Measurements from ENCODE around the gene CASQ2. TPM values are rescaled to one million over a fixed set of nuclear protein-coding genes. Genes with fewer than 3 reads are reported as not detected.

Gene CASQ2
- total RNA-seq, 2 experiments from 2014 or later: not detected

GRCh38 chr1:115722221-115722620, 46.3 kb downstream of the CASQ2 start:
- CTCF ChIA-PET: no interaction called here
- no peaks in the 10 kb centered on the region for H3K4me1 Mint-ChIP-seq (ENCODE audit: low read depth)
- H3K4me3 Mint-ChIP-seq: no peak overlapping the region
- no peak for DNase-seq
- no peaks in the 10 kb centered on the region for H3K9me3 Mint-ChIP-seq
- intact Hi-C loops (cut with micrococcal nuclease): no loop called here
- H3K27me3 Mint-ChIP-seq (ENCODE audit: low read depth): peaks cover 4% of the 10 kb centered on the region
- no peaks in the 10 kb centered on the region for H3K36me3 Mint-ChIP-seq (ENCODE audit: low read depth)
- H3K27ac Mint-ChIP-seq: no peak overlapping the region

DNA sequence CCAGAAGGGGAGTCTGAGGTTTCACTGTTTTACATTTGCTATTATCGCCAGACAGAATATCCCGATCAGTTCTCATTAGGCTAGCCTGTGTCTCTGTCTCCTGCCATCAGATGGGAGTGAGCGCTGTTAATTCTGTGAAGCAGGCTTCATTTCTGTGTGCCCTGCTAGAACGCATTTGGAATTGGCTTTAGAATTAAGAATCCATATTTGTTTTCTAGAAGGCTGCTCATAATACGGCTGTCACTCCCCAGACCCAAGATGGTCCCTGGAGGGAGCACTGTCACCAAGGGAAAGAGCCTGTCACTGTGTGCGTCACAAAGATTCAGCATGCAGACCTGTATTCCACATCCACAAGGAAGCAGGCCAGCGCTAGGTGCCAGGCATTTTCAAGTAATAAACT, 49.2 kb downstream of the CASQ2 start:
- H3K36me3 Mint-ChIP-seq (ENCODE audit: low read depth): no peaks in the 10 kb centered on the region
- DNase-seq: no peak
- no peaks in the 10 kb centered on the region for H3K4me1 Mint-ChIP-seq (ENCODE audit: low read depth)
- CTCF ChIA-PET: interaction anchor here (0.6 to 2.0 kb wide), 2 partner anchors 12 to 52 kb away, joined by 3 to 4 read pairs; no protein-coding TSS in a partner anchor
- H3K27ac Mint-ChIP-seq: no peak overlapping the region
- H3K9me3 Mint-ChIP-seq: no peaks in the 10 kb centered on the region
- H3K27me3 Mint-ChIP-seq (ENCODE audit: low read depth): peaks cover 4% of the 10 kb centered on the region
- intact Hi-C loops (cut with micrococcal nuclease): no loop called here
- no peak overlapping the region for H3K4me3 Mint-ChIP-seq

- no peak overlapping the region for H3K4me3 Mint-ChIP-seq
- intact Hi-C loops (cut with micrococcal nuclease): loop anchor here (1.0 kb wide), 1 partner anchor 263 kb away; no protein-coding TSS in a partner anchor
- DNase-seq: no peak
- no peaks in the 10 kb centered on the region for H3K9me3 Mint-ChIP-seq
- H3K27me3 Mint-ChIP-seq (ENCODE audit: low read depth): peaks cover 4% of the 10 kb centered on the region
- H3K27ac Mint-ChIP-seq: no peak overlapping the region
- no peaks in the 10 kb centered on the region for H3K4me1 Mint-ChIP-seq (ENCODE audit: low read depth)
- CTCF ChIA-PET: interaction anchor here (2.0 to 2.6 kb wide), 2 partner anchors 54 to 264 kb away, joined by 4 to 13 read pairs; no protein-coding TSS in a partner anchor
- H3K36me3 Mint-ChIP-seq (ENCODE audit: low read depth): no peaks in the 10 kb centered on the region
Measured at GRCh38 chr1:115718011-115718754, 50.3 kb downstream of the CASQ2 start.

GRCh38 chr1:115717541-115717940, 51.0 kb downstream of the CASQ2 start:
- Mint-ChIP-seq H3K36me3 (ENCODE audit: low read depth) (no peaks in the 10 kb centered on the region), H3K27me3 (ENCODE audit: low read depth) (peaks cover 4% of the 10 kb centered on the region), H3K9me3 (no peaks in the 10 kb centered on the region), H3K27ac (no peak overlapping the region), H3K4me1 (ENCODE audit: low read depth) (no peaks in the 10 kb centered on the region), H3K4me3 (no peak overlapping the region)
- CTCF ChIA-PET: interaction anchor here (2.0 to 2.6 kb wide), 2 partner anchors 54 to 265 kb away, joined by 4 to 13 read pairs; no protein-coding TSS in a partner anchor
- peak; percentile 52 for DNase-seq
- intact Hi-C loops (cut with micrococcal nuclease): no loop called here

DNA sequence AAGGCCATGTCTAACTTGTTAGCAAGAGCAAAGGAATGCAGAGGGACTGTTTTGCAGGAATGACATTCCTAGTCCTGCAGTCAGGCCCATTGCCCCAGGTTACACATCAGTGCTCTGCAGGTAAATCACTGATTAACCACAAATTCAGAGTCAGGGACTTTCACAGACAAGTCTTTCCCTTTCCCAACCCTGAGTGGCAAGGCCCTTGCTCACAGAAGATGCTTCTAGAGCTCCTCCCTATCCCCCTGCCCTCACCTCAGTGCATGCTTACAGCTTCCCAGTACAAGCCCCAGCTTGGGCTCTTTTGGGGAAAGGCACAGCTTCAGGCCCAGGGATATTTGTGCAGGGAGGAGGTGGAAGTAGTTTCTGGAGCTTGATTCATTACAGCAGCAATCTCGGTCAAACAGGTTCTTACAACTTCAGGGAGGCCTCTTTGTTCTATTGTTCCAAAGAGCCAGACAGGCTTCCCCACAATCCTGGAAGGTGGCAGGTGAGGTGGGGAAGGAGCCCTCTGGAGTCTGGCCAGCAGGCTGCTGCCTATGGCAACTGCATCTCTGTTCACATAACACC, 53.9 kb downstream of the CASQ2 start:
- Mint-ChIP-seq H3K4me3 (no peak overlapping the region), H3K36me3 (ENCODE audit: low read depth) (no peaks in the 10 kb centered on the region), H3K9me3 (no peaks in the 10 kb centered on the region), H3K4me1 (ENCODE audit: low read depth) (no peaks in the 10 kb centered on the region), H3K27me3 (ENCODE audit: low read depth) (peaks cover 12% of the 10 kb centered on the region), H3K27ac (no peak overlapping the region)
- CTCF ChIA-PET: interaction anchor here (1.6 kb wide), 1 partner anchor 8 kb away, joined by 8 read pairs; no protein-coding TSS in a partner anchor
- DNase-seq: no peak
- intact Hi-C loops (cut with micrococcal nuclease): no loop called here

DNA sequence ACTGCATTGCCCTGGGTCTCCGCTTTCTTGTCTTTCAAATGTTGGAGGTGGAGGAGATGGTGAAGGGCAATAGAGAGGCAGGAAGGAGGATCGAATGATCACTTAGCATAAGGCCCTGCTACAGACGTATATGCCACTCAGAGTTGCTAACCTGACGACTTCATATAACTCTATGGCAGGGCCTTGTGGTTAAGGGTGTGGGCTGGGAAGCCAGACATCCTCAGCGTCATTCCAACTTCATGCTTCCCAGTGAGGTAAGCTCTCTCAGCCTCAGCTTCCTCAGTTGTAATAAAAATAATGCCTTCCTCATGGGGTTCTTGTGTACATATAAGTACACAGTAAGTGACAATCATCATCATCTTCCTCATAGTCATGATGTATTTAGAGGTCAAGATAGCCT, 54.6 kb downstream of the CASQ2 start:
- no peak overlapping the region for H3K4me3 Mint-ChIP-seq
- H3K4me1 Mint-ChIP-seq (ENCODE audit: low read depth): no peaks in the 10 kb centered on the region
- peaks cover 13% of the 10 kb centered on the region for H3K27me3 Mint-ChIP-seq (ENCODE audit: low read depth)
- intact Hi-C loops (cut with micrococcal nuclease): no loop called here
- no peak overlapping the region for H3K27ac Mint-ChIP-seq
- CTCF ChIA-PET: interaction anchor here (1.6 kb wide), 1 partner anchor 8 kb away, joined by 8 read pairs; no protein-coding TSS in a partner anchor
- no peak for DNase-seq
- no peaks in the 10 kb centered on the region for H3K36me3 Mint-ChIP-seq (ENCODE audit: low read depth)
- no peaks in the 10 kb centered on the region for H3K9me3 Mint-ChIP-seq

DNA sequence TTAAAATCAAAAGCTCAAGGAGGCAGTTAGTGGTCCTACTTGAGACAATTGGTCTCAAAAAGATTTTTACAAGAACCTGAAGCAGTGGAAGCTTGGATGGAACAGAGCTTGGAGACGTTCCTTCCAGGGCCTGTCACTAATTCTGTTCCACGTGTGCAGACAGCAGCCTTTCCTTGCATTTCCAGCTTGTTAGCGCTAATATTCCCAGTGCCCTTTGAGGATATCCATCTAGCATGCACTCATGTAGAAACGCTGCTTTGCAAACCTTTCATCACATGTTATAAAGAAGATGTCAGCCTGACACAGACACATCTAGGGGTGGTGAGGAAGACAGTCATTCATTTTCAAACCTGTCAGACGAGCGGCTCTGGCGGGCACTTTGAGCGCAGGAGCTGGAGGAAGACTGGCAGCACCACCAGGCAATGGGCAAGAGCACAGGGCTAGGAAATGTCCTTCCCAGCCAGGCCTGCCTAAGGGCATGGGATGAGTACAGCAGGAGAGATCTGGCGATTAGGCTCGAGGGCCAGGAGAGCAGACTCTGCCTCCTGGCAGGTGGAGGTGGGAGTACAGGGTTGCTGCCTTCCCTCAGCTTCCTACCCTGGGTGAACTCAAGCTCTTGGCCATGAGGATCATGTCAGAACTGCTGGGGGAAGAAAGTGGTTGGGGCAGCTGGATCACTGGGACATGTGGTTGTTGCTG, 55.5 kb downstream of the CASQ2 start:
- H3K27me3 Mint-ChIP-seq (ENCODE audit: low read depth): peaks cover 13% of the 10 kb centered on the region
- CTCF ChIA-PET: interaction anchor here (0.6 to 1.0 kb wide), 2 partner anchors 9 to 103 kb away, joined by 3 to 4 read pairs; no protein-coding TSS in a partner anchor
- no peaks in the 10 kb centered on the region for H3K36me3 Mint-ChIP-seq (ENCODE audit: low read depth)

DNA sequence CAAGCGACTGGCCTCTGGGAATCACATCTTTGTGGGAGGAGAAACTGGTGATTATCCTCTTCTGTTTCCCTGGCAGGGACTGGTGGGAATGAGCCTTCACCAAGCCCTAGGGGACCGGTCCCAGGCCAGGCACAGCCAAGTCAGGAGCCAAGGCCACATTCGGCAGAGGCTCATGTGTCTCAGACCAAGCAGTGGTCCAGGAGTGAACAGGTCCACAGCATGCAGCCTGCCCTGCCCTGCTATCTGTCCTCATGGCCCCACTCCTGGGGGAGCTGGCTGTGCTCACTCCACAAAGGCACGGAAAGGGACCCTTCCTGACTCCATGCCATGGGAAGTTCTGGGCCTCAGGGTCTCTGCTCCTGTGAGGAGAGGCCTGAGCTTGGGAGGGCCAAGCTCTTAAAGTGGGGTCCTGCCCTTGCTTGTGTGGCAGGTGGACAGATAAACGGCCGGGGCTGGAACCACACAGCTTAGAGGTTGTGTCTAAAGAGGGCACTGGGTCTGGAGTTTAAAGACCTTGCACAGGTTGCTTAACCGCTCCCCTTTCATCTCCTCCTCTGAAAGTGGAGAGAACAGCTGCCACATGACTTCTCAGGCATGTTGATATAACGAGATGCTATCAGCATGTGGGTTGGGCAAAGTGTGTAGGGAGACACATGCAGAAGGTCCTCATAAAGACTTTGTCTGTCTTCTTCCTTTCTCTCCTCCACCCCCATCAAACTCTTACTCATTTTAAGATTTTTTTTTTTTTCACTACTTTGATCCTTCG, 57.5 kb downstream of the CASQ2 start:
- H3K36me3 Mint-ChIP-seq (ENCODE audit: low read depth): no peaks in the 10 kb centered on the region
- CTCF ChIA-PET: no interaction called here
- no peaks in the 10 kb centered on the region for H3K9me3 Mint-ChIP-seq

More for the DNA sequence above, 55.5 kb downstream of the CASQ2 start:
- intact Hi-C loops (cut with micrococcal nuclease): no loop called here
- Mint-ChIP-seq H3K9me3 (no peaks in the 10 kb centered on the region), H3K4me3 (no peak overlapping the region), H3K27ac (no peak overlapping the region), H3K4me1 (ENCODE audit: low read depth) (no peaks in the 10 kb centered on the region)
- no peak for DNase-seq

DNA sequence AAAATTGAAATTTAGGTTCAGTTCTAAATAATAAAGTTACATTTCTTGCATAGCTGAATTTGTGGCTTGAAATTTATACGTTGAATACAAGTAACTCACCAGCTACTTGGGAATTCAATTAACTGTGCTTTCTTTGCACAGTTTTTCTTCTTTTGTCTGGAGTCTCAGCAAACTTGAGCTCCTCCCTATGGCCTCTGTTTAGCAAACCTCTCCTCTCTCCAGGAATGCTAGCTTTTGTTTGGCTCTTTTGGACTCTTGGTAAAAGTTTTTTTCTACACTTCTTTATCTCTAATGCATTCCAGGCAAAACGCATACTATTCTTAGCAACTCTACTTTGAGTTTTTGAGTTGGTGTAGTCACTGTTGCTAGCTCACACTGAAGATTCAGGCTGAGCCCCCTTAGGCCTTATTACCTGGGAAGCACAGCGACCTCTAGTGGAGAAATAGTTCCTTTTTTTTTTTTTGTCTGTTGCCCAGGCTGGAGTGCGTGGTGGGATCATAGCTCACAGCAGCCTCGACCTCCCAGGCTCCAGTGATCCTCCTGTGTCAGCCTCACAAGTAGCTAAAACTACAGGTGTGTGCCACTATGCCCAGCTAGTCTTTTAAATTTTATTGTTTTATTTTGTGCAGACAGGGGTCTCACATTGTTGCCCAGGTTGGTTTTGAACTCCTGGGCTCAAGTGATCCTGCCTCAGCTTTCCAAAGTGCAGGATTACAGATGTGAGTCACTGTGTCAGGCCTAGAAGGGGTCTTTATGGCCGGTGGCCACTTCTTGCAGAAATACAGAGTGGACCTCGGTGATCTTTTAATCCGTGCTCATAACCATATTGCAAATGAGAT, 61.7 kb downstream of the CASQ2 start:
- intact Hi-C loops (cut with micrococcal nuclease): loop anchor here (1.0 to 5.0 kb wide), 4 partner anchors 65 to 570 kb away; partner anchors contain the start of gene VANGL1
- CTCF ChIA-PET: interaction anchor here (0.6 to 2.2 kb wide), 40 partner anchors 8 to 1828 kb away, joined by 3 to 17 read pairs (median 3); no protein-coding TSS in a partner anchor
- no peaks in the 10 kb centered on the region for H3K36me3 Mint-ChIP-seq (ENCODE audit: low read depth)
- no peak overlapping the region for H3K27ac Mint-ChIP-seq
- no peaks in the 10 kb centered on the region for H3K4me1 Mint-ChIP-seq (ENCODE audit: low read depth)
- H3K9me3 Mint-ChIP-seq: no peaks in the 10 kb centered on the region
- H3K4me3 Mint-ChIP-seq: no peak overlapping the region
- DNase-seq: no peak
- peaks cover 15% of the 10 kb centered on the region for H3K27me3 Mint-ChIP-seq (ENCODE audit: low read depth)

More for the DNA sequence above, 57.5 kb downstream of the CASQ2 start:
- H3K4me1 Mint-ChIP-seq (ENCODE audit: low read depth): no peaks in the 10 kb centered on the region
- no peak for DNase-seq
- intact Hi-C loops (cut with micrococcal nuclease): no loop called here
- peaks cover 18% of the 10 kb centered on the region for H3K27me3 Mint-ChIP-seq (ENCODE audit: low read depth)
- H3K4me3 Mint-ChIP-seq: no peak overlapping the region
- no peak overlapping the region for H3K27ac Mint-ChIP-seq

GRCh38 chr1:115705963-115706362, 62.6 kb downstream of the CASQ2 start:
- Mint-ChIP-seq H3K27me3 (ENCODE audit: low read depth) (peaks cover 17% of the 10 kb centered on the region), H3K4me1 (ENCODE audit: low read depth) (no peaks in the 10 kb centered on the region), H3K4me3 (no peak overlapping the region), H3K27ac (no peak overlapping the region), H3K9me3 (no peaks in the 10 kb centered on the region), H3K36me3 (ENCODE audit: low read depth) (no peaks in the 10 kb centered on the region)
- no peak for DNase-seq
- intact Hi-C loops (cut with micrococcal nuclease): loop anchor here (5.0 kb wide), 3 partner anchors 64 to 569 kb away; partner anchors contain the start of gene VANGL1
- CTCF ChIA-PET: interaction anchor here (0.6 to 2.2 kb wide), 16 partner anchors 9 to 314 kb away, joined by 3 to 17 read pairs (median 5); no protein-coding TSS in a partner anchor

All from activated naive CD4-positive, alpha-beta T cell treated with anti-CD3 and anti-CD28 coated beads for 36 hours (primary cell).